ENCODE results near the gene COL4A3.

COL4A3 gene

GRCh38 chr2:227296671-227297405 lies 132.4 kb downstream of the COL4A3 start:
- no peak for DNase-seq

DNA sequence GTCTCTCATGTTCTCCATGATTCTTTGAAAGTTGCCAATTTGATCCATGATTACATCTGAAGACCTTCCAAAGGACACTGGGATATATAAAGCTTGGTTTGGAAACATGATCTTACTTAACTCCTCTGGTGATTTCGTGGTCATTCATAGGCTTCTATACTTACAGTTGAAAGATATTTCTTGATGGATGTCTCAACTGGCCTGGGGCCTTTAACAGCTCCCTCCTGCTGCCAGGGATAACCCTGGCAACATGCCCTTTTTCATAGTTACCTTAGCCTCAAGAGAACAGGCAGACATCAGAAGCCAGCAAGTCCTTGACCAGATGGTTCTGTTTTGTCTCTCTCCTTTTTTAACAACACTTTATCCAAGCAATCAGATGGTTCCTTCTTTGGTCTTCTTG lies 137.1 kb downstream of the COL4A3 start:
- no peak for DNase-seq

DNA sequence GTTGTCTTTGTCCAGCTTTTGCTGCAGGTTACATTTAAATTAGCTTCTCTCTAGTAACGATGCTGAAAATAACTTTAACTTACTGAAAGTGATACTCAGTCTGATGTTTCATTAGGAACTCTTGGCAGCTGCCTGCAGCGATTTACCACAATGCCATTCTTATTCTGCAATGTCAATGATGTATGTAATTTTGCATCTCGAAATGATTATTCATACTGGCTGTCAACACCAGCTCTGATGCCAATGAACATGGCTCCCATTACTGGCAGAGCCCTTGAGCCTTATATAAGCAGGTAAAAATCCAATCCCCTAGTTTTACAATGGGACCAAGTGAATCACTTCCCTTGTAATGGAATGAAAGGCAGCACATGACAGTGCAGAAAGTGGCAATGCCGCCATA lies 144.4 kb downstream of the COL4A3 start:
- no peak for DNase-seq

DNA sequence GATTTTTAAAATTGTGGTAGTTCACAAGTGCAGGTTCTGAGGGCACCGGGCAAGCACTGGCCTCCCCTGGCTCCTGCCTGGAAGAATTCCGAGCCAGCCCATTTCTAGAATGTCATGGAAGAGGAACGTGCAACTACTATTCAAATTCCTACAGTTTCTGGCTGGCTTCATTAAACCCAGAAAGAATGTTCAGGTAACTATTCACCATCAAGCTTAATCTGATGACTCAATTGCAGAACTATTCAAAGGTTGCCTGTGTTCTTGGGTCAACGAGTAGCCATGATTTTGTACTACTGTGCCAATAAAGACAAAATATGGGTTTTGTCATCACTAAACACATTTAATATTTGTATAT lies 146.3 kb downstream of the COL4A3 start:
- no peak for DNase-seq

DNA sequence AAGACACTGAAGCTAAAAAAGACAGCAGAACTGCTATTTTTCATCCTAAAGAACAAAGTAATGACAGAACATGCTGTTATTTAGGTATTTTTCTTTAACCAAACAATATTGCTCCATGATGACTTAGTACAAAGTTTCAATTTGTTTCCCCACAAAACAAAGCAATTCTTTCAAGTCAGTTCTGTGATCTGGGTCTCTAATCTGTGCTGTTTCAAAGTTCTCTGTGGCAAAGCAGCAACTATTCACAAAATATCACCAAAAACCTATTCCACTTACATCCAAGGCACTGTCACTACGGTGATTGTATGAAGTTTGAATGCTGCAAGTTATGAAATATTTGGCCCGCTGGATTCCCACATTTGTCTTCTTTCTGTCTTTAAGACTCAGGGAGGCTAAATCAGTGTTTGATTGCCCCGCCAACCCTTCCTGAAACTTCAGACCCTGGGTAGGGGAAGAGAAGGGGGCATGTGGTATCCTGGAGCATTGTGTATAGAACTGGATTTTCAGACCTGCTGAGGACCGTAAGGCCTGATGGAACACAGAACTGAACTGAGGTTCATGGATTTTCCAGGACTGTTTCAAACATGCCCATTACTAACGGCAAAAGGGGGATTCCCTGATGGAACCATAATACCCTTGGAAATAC lies 147.6 kb downstream of the COL4A3 start:
- DNase-seq, result no peak

GRCh38 chr2:227312579-227312978 lies 148.2 kb downstream of the COL4A3 start:
- no peak for DNase-seq

- no peak for DNase-seq
Measured at GRCh38 chr2:227313310-227313709, 148.9 kb downstream of the COL4A3 start.

- DNase-seq, result no peak
Measured at GRCh38 chr2:227317834-227318233, 153.4 kb downstream of the COL4A3 start.

GRCh38 chr2:227320305-227321094 lies 156.1 kb downstream of the COL4A3 start:
- DNase-seq, result no peak

- DNase-seq, result no peak
Measured at GRCh38 chr2:227322530-227323205, 158.2 kb downstream of the COL4A3 start.

DNA sequence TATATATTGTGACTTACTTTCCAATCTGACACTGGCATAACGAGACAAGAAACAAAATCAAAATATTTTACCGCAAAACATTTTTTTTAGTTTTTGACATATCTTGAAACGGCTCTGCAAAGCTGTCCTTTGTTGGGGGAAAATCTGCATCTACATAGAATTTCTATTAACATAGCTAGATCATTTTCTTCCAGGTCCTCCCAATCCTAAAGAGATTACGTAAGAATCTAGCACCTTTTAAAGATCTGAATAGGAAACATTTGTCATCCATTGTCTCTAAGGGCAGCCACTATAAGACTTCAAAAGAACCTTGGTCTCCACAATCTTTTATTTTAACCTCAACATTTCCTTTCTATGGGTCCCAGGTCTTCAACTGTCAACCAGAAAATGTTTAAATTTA lies 159.4 kb downstream of the COL4A3 start:
- no peak for DNase-seq

- DNase-seq, result no peak
Measured at GRCh38 chr2:227324642-227324994, 160.2 kb downstream of the COL4A3 start.

- peak; percentile 95 for DNase-seq
Measured at GRCh38 chr2:227324995-227325838, 160.8 kb downstream of the COL4A3 start, which contains the start of gene MFF. MFF (plus strand) TSS chr2:227325251; CDS start chr2:227330666, 5,415 bp downstream.

DNA sequence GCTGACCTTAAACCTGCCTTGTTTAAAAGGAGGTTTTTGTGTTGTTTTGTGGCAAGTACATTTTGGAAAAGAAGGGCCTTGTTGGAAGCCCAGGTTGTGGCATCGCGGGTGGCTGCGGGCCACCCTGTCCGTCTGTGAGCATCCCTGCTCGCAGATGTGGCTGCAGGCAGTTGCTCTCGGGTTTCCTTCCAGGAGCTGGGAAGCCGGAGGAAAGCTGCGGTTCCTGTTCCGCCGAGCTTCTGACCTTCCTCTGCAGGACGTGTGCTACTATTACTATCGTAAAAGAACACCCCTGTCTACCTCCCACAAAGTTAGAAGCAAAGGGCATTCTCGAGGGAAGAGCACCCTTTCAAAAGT lies 161.4 kb downstream of the COL4A3 start:
- DNase-seq, result no peak

- no peak for DNase-seq
Measured at GRCh38 chr2:227326783-227327182, 162.4 kb downstream of the COL4A3 start.

GRCh38 chr2:227335713-227336112 lies 171.3 kb downstream of the COL4A3 start:
- DNase-seq, result no peak

DNA sequence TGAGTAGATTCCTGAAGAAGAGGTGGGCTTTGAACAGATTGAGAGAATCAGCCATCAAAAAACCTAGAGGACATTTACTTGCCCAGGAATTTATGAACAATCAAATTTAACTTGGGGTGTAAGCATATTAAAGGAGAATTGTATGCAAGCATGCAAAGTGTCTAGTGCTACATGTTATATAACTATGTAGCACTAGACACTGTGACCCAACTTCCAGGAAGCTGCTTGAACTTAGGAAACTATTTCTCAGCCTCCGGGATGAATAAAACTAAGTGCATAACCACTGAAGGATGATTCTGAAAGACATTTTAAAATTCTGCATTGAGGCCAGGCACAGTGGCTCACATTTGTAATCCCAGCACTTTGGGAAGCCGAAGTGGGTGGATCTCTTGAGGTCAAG lies 173.0 kb downstream of the COL4A3 start:
- DNase-seq, result no peak

DNA sequence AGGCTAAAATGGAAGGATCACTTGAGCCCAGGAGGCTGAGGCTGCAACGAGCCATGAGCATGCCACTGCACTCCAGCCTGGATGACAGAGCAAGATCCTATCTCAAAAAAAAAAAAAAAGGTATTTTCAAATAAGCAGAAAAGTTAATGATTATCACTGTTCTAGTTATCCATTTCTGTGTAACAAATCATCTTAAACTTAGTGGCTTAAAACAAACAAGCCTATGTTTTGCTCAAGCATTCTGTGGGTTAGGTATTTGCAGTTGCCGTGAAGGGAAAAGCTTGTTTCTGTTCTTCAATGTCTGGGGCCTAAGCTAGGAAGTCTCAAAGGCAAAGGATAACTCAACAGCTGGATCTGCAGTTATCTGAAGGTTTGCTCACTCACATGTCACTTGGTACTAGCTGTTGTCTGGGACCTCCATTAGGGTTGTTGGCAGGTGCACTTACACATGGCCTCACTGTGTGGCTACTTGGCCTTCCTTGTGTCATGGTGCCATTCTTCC lies 174.7 kb downstream of the COL4A3 start:
- no peak for DNase-seq

DNA sequence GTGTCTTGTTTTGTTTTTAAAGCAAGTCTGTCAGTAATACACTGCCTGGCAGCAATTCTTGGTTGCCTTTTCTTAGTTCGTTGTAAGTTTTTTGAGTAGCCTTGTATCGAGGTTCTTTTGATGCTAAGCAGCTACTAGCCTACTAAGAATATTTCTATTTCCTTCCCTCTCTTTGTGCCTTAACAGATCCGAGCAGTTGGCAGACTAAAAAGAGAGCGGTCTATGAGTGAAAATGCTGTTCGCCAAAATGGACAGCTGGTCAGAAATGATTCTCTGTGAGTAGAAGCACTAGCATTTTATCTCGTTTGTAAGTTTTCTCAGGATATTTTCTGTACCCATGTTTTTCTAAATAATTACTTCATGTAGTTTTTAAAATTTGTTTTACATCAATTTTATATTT lies 175.7 kb downstream of the COL4A3 start:
- no peak for DNase-seq

GRCh38 chr2:227341553-227341952 lies 177.1 kb downstream of the COL4A3 start:
- DNase-seq, result no peak

- DNase-seq, result no peak
Measured at GRCh38 chr2:227344231-227344630, 179.8 kb downstream of the COL4A3 start.

DNA sequence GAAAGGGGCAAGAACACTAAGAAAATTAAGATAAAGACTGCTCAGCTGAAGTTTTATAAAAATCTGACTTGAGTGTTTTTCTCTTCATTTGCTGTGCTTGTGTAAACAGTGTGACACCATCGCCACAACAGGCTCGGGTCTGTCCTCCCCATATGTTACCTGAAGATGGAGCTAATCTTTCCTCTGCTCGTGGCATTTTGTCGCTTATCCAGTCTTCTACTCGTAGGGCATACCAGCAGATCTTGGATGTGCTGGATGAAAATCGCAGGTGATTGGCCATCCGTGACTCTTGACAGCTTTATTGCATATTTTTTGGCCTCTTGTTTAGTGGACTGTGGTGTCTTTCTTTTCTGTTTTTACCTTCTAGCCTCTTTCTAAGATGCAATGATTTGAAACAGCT lies 182.7 kb downstream of the COL4A3 start:
- DNase-seq, result no peak
